Activated CD4-positive, alpha-beta T cell treated with anti-CD3 and anti-CD28 coated beads for 36 hours (primary cell): ENCODE data around the gene FBXL4. TPM values are rescaled to one million over a fixed set of nuclear protein-coding genes. Genes with fewer than 3 reads are reported as not detected.

Source experiments
- ATAC-seq: fragments of 200-7000 bp; cut with Tn5 transposase; one replicate; pipeline ENCODE4 v1.10.0; 2021; ENCODE audit warnings: mild to moderate bottlenecking, moderate library complexity
- CTCF ChIA-PET: fragments of 350-600 bp; sonication (Branson Sonifier 250); formaldehyde crosslinking; loops from one replicate; lab custom pipeline; 2021; ENCODE audit warnings: antibody characterized with exemption; lab: Charles Lee
- POLR2A ChIA-PET: fragments of 350-600 bp; sonication (Branson Sonifier 250); formaldehyde crosslinking; loops from one replicate; lab custom pipeline; 2021; ENCODE audit warnings: antibody characterized with exemption, inconsistent platforms; lab: Charles Lee
- DNase-seq: peaks from one replicate; pipeline ENCODE4 v3.0.0-alpha.2; 2020
- H3K27ac Mint-ChIP-seq: one replicate; pipeline ENCODE4 v1.8.0; 2021; ENCODE audit warnings: mixed read lengths
- H3K27me3 Mint-ChIP-seq: one replicate; pipeline ENCODE4 v1.8.0; 2021; ENCODE audit warnings: mixed read lengths
- H3K36me3 Mint-ChIP-seq: one replicate; pipeline ENCODE4 v1.8.0; 2021; ENCODE audit warnings: low read depth, mixed read lengths
- H3K4me1 Mint-ChIP-seq: one replicate; pipeline ENCODE4 v1.8.0; 2021; ENCODE audit warnings: mixed read lengths
- H3K4me3 Mint-ChIP-seq: one replicate; pipeline ENCODE4 v1.8.0; 2021; ENCODE audit warnings: mild to moderate bottlenecking, moderate library complexity, mixed read lengths
- H3K9me3 Mint-ChIP-seq: one replicate; pipeline ENCODE4 v1.8.0; 2021; ENCODE audit warnings: low read depth, mixed read lengths
- intact Hi-C, 2 experiments: fragments of 100-400 bp; cut with DNase I in 1 of 2; cut with micrococcal nuclease in 1 of 2; formaldehyde crosslinking; loops; one replicate each; pipeline versions ENCODE4 v1.14.2 to v1.15.1; 2022 to 2024; cut with DNase I, micrococcal nuclease
- total RNA-seq, 2 experiments: library from RNA; stranded (reverse); gene quantifications; one replicate each; pipeline ENCODE4 v1.2.3, GENCODE V29; 2021

The FBXL4 gene
- total RNA-seq, 2 experiments from 2014 or later = 16.2 to 16.5 TPM

- Mint-ChIP-seq H3K36me3 (peaks cover 35% of the 10 kb centered on the region), H3K27ac (no peak overlapping the region), H3K27me3 (no peaks in the 10 kb centered on the region), H3K4me1 (peaks cover 9% of the 10 kb centered on the region), H3K4me3 (no peak overlapping the region), H3K9me3 (no peaks in the 10 kb centered on the region)
- POLR2A ChIA-PET = no interaction called here
- CTCF ChIA-PET = no interaction called here
- ATAC-seq (peak; percentile 36), DNase-seq (no peak)
- intact Hi-C loops = no loop called here
Observed at GRCh38 chr6:98880486-98880885, 67.3 kb downstream of the FBXL4 start.

DNA sequence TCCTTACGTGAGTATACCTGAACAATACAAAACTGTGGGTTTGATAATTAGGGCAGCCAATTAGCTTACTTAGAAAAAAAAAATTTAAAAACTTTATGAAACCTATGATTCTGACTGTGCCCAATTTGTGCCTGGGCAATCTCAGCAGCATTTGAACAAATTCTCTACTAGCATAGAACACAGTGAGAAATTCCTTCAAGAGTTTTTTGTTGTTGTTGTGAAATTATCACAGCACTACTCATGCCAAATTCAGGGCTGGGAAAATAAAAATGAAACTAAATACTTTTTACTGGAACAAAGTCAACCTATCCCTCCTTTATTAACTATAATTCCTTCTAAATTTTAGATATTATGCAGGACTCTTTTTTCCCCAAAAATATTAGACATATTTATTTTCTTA is 70.5 kb downstream of the FBXL4 start:
- intact Hi-C loops = no loop called here

DNA sequence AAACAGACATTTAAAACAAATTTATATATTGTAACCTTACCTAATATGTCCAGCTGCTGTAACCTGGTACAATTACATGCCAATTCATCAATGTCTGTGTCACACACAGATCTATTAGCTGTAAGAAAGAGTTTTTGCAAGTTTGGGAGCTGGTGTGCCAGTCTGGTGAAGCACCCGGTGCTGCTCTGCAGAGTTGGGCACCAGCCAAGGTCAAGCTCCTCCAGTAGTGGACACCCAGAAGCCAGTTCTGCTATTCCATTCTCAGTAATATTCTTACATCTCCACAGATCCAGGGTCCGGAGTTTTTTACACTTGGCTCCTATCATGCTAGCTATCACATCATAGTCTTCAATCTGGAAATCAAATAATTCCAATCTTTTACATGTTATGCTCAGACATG is 72.4 kb downstream of the FBXL4 start:
- ATAC-seq = no peak
- ChIA-PET POLR2A (no interaction called here), CTCF (interaction anchor here (0.5 to 1.6 kb wide), 2 partner anchors 38 to 1936 kb away, joined by 3 to 4 read pairs; no protein-coding TSS in a partner anchor)
- Mint-ChIP-seq H3K27ac (no peak overlapping the region), H3K9me3 (no peaks in the 10 kb centered on the region), H3K4me3 (no peak overlapping the region), H3K36me3 (peaks cover 45% of the 10 kb centered on the region), H3K27me3 (no peaks in the 10 kb centered on the region), H3K4me1 (peaks cover 3% of the 10 kb centered on the region)
- intact Hi-C loops = no loop called here
- DNase-seq = no peak

More for the DNA sequence above, 70.5 kb downstream of the FBXL4 start:
- Mint-ChIP-seq H3K9me3 (no peaks in the 10 kb centered on the region), H3K4me1 (peaks cover 9% of the 10 kb centered on the region), H3K27me3 (no peaks in the 10 kb centered on the region), H3K27ac (no peak overlapping the region), H3K4me3 (no peak overlapping the region), H3K36me3 (peaks cover 35% of the 10 kb centered on the region)
- no peak for ATAC-seq
- no peak for DNase-seq
- CTCF ChIA-PET = no interaction called here
- POLR2A ChIA-PET = no interaction called here

- no peak overlapping the region for H3K4me3 Mint-ChIP-seq
- CTCF ChIA-PET = no interaction called here
- DNase-seq = no peak
- no peaks in the 10 kb centered on the region for H3K4me1 Mint-ChIP-seq
- H3K27ac Mint-ChIP-seq = no peak overlapping the region
- H3K36me3 Mint-ChIP-seq = peaks cover 42% of the 10 kb centered on the region
- no peaks in the 10 kb centered on the region for H3K9me3 Mint-ChIP-seq
- intact Hi-C loops = no loop called here
- POLR2A ChIA-PET = no interaction called here
- no peak for ATAC-seq
- no peaks in the 10 kb centered on the region for H3K27me3 Mint-ChIP-seq
Observed at GRCh38 chr6:98871821-98872220, 75.9 kb downstream of the FBXL4 start.

GRCh38 chr6:98871057-98871456 is 76.7 kb downstream of the FBXL4 start:
- ChIA-PET POLR2A (no interaction called here), CTCF (no interaction called here)
- peaks cover 42% of the 10 kb centered on the region for H3K36me3 Mint-ChIP-seq
- H3K4me1 Mint-ChIP-seq = no peaks in the 10 kb centered on the region
- no peak overlapping the region for H3K27ac Mint-ChIP-seq
- intact Hi-C loops = no loop called here
- no peaks in the 10 kb centered on the region for H3K9me3 Mint-ChIP-seq
- no peak overlapping the region for H3K4me3 Mint-ChIP-seq
- ATAC-seq = no peak
- DNase-seq = no peak
- H3K27me3 Mint-ChIP-seq = no peaks in the 10 kb centered on the region

GRCh38 chr6:98864497-98864896 is 83.2 kb downstream of the FBXL4 start:
- ChIA-PET POLR2A (interaction anchor here (0.6 kb wide), 1 partner anchor 17 kb away, joined by 3 read pairs; no protein-coding TSS in a partner anchor), CTCF (no interaction called here)
- no peaks in the 10 kb centered on the region for H3K4me1 Mint-ChIP-seq
- no peak overlapping the region for H3K27ac Mint-ChIP-seq
- no peak overlapping the region for H3K4me3 Mint-ChIP-seq
- peaks cover 17% of the 10 kb centered on the region for H3K36me3 Mint-ChIP-seq
- ATAC-seq = no peak
- H3K27me3 Mint-ChIP-seq = no peaks in the 10 kb centered on the region
- DNase-seq = no peak
- no peaks in the 10 kb centered on the region for H3K9me3 Mint-ChIP-seq
- intact Hi-C loops = no loop called here

DNA sequence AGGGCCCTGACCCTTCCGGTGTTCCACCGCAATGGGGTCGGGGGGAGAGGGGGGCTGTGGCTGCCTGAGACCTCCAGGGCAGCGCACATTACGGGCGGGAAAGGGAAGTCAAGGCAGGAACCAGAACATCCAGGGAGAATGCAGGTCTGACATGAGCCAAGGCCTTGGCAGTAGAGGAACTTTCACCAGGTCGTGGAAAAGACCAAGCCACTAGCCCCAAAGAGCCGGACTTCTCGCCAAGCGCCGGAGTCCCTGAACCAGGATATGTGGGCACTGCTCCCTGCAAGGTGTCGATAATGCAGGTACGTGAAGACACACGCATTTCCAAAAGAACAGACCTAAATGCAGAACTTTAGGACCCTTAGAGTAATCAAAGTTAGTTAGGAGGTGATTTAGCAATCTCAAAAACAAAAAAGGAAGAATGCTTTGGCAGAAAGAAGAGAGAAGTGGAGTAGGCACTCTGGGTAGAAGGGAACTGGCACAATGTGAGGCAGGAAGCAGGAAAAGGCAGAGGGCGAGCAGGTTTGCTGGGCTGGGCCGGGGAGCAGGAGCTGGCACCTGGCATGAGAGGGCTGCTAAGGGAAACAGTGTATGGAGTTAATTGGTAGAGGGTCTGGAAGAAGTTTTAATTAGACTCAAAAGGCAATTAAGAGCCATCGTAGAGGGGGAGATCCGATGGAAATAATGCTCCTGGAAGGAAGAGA is 99.1 kb downstream of the FBXL4 start:
- Mint-ChIP-seq H3K9me3 (no peaks in the 10 kb centered on the region), H3K4me3 (no peak overlapping the region), H3K4me1 (peaks cover 15% of the 10 kb centered on the region), H3K36me3 (peaks cover 3% of the 10 kb centered on the region), H3K27me3 (peaks cover 54% of the 10 kb centered on the region), H3K27ac (no peak overlapping the region)
- intact Hi-C loops = loop anchor here (5.0 to 10.0 kb wide), 4 partner anchors 81 to 1654 kb away; no protein-coding TSS in a partner anchor
- ATAC-seq = no peak
- DNase-seq = no peak
- ChIA-PET POLR2A (no interaction called here), CTCF (interaction anchor here (0.5 to 0.8 kb wide), 2 partner anchors 22 to 1365 kb away, joined by 3 read pairs; no protein-coding TSS in a partner anchor)

GRCh38 chr6:98847779-98848538 is 99.8 kb downstream of the FBXL4 start:
- Mint-ChIP-seq H3K9me3 (no peaks in the 10 kb centered on the region), H3K4me3 (no peak overlapping the region), H3K36me3 (peaks cover 3% of the 10 kb centered on the region), H3K27me3 (peaks cover 58% of the 10 kb centered on the region), H3K27ac (no peak overlapping the region), H3K4me1 (peaks cover 18% of the 10 kb centered on the region)
- no peak for ATAC-seq
- POLR2A ChIA-PET = interaction anchor here (0.6 kb wide), 1 partner anchor 16 kb away, joined by 3 read pairs; no protein-coding TSS in a partner anchor
- CTCF ChIA-PET = interaction anchor here (0.5 to 0.8 kb wide), 3 partner anchors 10 to 1942 kb away, joined by 3 read pairs; no protein-coding TSS in a partner anchor
- intact Hi-C loops = loop anchor here (5.0 to 10.0 kb wide), 4 partner anchors 81 to 1653 kb away; no protein-coding TSS in a partner anchor
- peak; percentile 11 for DNase-seq

DNA sequence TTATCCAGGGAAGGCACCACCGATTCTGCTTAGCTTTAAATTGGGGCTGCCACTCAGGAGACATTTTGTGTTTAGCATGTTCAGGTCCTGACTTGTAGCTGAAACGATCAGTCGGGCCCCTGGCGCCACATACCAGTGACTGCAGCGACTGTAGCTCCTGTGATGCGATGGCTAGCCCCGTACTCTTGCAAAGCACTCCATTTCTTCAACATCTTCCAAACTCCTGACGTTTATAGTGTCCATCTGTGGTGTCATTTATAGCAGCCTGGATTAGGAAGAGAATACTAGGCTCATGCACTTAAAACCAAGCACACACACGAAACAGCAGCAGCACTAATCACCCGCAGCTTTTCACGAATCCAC is 100.3 kb downstream of the FBXL4 start:
- Mint-ChIP-seq H3K36me3 (peaks cover 3% of the 10 kb centered on the region), H3K27ac (no peak overlapping the region), H3K4me3 (no peak overlapping the region), H3K4me1 (peaks cover 21% of the 10 kb centered on the region), H3K9me3 (no peaks in the 10 kb centered on the region), H3K27me3 (peaks cover 63% of the 10 kb centered on the region)
- ChIA-PET CTCF (interaction anchor here (0.6 to 1.4 kb wide), 5 partner anchors 9 to 1941 kb away, joined by 3 read pairs; no protein-coding TSS in a partner anchor), POLR2A (no interaction called here)
- intact Hi-C loops = loop anchor here (5.0 to 10.0 kb wide), 4 partner anchors 80 to 1653 kb away; no protein-coding TSS in a partner anchor
- ATAC-seq = no peak
- DNase-seq = no peak

DNA sequence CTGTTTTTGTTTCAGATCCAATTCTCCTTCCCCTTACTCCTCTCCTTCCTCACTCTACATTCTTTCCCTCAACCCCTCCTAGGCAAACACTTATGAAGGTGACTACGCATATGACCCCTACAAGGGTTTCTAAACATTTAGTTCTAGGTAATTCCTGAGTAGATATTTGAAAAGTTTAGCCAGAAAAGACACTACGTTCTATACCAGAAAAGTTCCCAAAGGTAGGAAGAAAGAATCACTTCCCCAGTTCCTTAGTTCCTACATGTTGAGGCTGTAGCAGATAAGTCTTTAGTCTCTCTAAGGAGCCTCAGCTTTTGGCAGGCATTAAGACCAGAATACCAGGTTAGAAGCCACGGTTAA is 101.7 kb downstream of the FBXL4 start:
- peaks cover 3% of the 10 kb centered on the region for H3K36me3 Mint-ChIP-seq
- H3K4me1 Mint-ChIP-seq = peaks cover 21% of the 10 kb centered on the region
- CTCF ChIA-PET = interaction anchor here (0.6 to 1.8 kb wide), 11 partner anchors 9 to 1353 kb away, joined by 3 to 11 read pairs (median 4); partner anchors contain the start of gene POU3F2
- no peaks in the 10 kb centered on the region for H3K9me3 Mint-ChIP-seq
- intact Hi-C loops = loop anchor here (5.0 to 10.0 kb wide), 4 partner anchors 79 to 1651 kb away; no protein-coding TSS in a partner anchor
- no peak for ATAC-seq
- H3K27ac Mint-ChIP-seq = no peak overlapping the region
- no peak overlapping the region for H3K4me3 Mint-ChIP-seq
- POLR2A ChIA-PET = no interaction called here
- H3K27me3 Mint-ChIP-seq = peaks cover 67% of the 10 kb centered on the region
- DNase-seq = no peak

- Mint-ChIP-seq H3K4me1 (peaks cover 21% of the 10 kb centered on the region), H3K27me3 (peaks cover 69% of the 10 kb centered on the region), H3K27ac (no peak overlapping the region), H3K36me3 (peaks cover 3% of the 10 kb centered on the region), H3K9me3 (no peaks in the 10 kb centered on the region), H3K4me3 (peak overlapping the region; percentile 6)
- ChIA-PET CTCF (interaction anchor here (0.6 to 1.8 kb wide), 12 partner anchors 8 to 1352 kb away, joined by 3 to 11 read pairs (median 4); partner anchors contain the start of gene POU3F2), POLR2A (no interaction called here)
- intact Hi-C loops = loop anchor here (1.0 to 10.0 kb wide), 8 partner anchors 12 to 1651 kb away; no protein-coding TSS in a partner anchor
- peak; percentile 74 for ATAC-seq
- peak; percentile 82 for DNase-seq
Observed at GRCh38 chr6:98845211-98846020, 102.3 kb downstream of the FBXL4 start.
